ENCODE results near the gene EFCAB13. TPM values are rescaled to one million over a fixed set of nuclear protein-coding genes. Genes with fewer than 3 reads are reported as not detected.

The EFCAB13 gene
- total RNA-seq, 1 experiment from 2014 or later = 1.6 TPM

- no peak overlapping the region for H4K5ac ChIP-seq (ENCODE audit: insufficient read length, low read depth, low read length)
- no peaks in the 10 kb centered on the region for H3K23me2 ChIP-seq (ENCODE audit: insufficient read length, low read depth, low read length, poor library complexity, severe bottlenecking)
- no peak overlapping the region for H3K9ac ChIP-seq (ENCODE audit: extremely low read depth, insufficient read length, low read length)
- H2BK20ac ChIP-seq (ENCODE audit: low read depth, low read length, poor library complexity, severe bottlenecking) = no peak overlapping the region
- H3K79me2 ChIP-seq (ENCODE audit: insufficient read depth, low read length) = no peaks in the 10 kb centered on the region
- H3K4ac ChIP-seq (ENCODE audit: low read depth, low read length) = no peak overlapping the region
- H3K23ac ChIP-seq (ENCODE audit: insufficient read length, low read depth, low read length) = no peak overlapping the region
- DNase-seq = no peak
- H2BK120ac ChIP-seq (ENCODE audit: low read depth, low read length, poor library complexity, severe bottlenecking) = no peak overlapping the region
- H4K8ac ChIP-seq (replicated peaks; ENCODE audit: insufficient read length, low read depth, low read length) = no peak overlapping the region
- H3K18ac ChIP-seq (ENCODE audit: insufficient read length, low read depth, low read length) = no peak overlapping the region
- no peak overlapping the region for H3K4me2 ChIP-seq (ENCODE audit: insufficient read depth, insufficient read length, low read length)
- H3K4me3 Mint-ChIP-seq = no peak overlapping the region
- no peak overlapping the region for H4K91ac ChIP-seq (ENCODE audit: insufficient read length, low read depth, low read length)
- no peaks in the 10 kb centered on the region for H3K36me3 Mint-ChIP-seq (ENCODE audit: insufficient read depth in 1 of 3, low read depth in 3 of 3)
- peaks cover 16% of the 10 kb centered on the region; the same call in 1 of the 2 replicates for H3K4me1 ChIP-seq (ENCODE audit: insufficient read depth, low read length)
- no peak overlapping the region for H3K56ac ChIP-seq (ENCODE audit: insufficient read length, low read depth, low read length)
- no peaks in the 10 kb centered on the region for H3K9me3 Mint-ChIP-seq
- TF ChIP-seq, protein P1, sequence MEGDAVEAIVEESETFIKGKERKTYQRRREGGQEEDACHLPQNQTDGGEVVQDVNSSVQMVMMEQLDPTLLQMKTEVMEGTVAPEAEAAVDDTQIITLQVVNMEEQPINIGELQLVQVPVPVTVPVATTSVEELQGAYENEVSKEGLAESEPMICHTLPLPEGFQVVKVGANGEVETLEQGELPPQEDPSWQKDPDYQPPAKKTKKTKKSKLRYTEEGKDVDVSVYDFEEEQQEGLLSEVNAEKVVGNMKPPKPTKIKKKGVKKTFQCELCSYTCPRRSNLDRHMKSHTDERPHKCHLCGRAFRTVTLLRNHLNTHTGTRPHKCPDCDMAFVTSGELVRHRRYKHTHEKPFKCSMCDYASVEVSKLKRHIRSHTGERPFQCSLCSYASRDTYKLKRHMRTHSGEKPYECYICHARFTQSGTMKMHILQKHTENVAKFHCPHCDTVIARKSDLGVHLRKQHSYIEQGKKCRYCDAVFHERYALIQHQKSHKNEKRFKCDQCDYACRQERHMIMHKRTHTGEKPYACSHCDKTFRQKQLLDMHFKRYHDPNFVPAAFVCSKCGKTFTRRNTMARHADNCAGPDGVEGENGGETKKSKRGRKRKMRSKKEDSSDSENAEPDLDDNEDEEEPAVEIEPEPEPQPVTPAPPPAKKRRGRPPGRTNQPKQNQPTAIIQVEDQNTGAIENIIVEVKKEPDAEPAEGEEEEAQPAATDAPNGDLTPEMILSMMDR (conservative IDR thresholded peaks at IDR 0.05) = no peak
- WGBS (ENCODE audit: extremely low coverage, insufficient read length, low lambda C conversion rate) = no CpG with 5 or more reads among the region's 6 CpGs
- no peak overlapping the region for H3K27ac ChIP-seq (ENCODE audit: insufficient read length, low read depth, low read length)
- H3K27me3 ChIP-seq (ENCODE audit: insufficient read depth, low read length) = no peaks in the 10 kb centered on the region
- H2BK15ac ChIP-seq (ENCODE audit: low read depth, low read length) = no peak overlapping the region
- H2BK12ac ChIP-seq (ENCODE audit: insufficient read length, low read depth, low read length) = no peak overlapping the region
- peaks cover 6% of the 10 kb centered on the region for H3K27me3 Mint-ChIP-seq (ENCODE audit: low read depth)
- H3K14ac ChIP-seq (ENCODE audit: insufficient read depth, low read length) = no peak overlapping the region
- no peaks in the 10 kb centered on the region for H3K9me3 ChIP-seq (ENCODE audit: control insufficient read depth, low read depth, low read length)
- no peak overlapping the region for H2AK5ac ChIP-seq (ENCODE audit: insufficient read length, low read length)
- no peaks in the 10 kb centered on the region for H4K20me1 ChIP-seq (ENCODE audit: control insufficient read depth, insufficient read depth, insufficient read length)
- no peak overlapping the region for H2BK5ac ChIP-seq (ENCODE audit: insufficient read length, low read length)
- H3K27ac Mint-ChIP-seq = no peak overlapping the region
- H2AFZ ChIP-seq (ENCODE audit: low read length) = no peak overlapping the region
- H3K79me1 ChIP-seq (ENCODE audit: insufficient read depth, low read depth, low read length, poor library complexity, severe bottlenecking) = no peaks in the 10 kb centered on the region
- no peak overlapping the region for H3T11ph ChIP-seq (ENCODE audit: low read length)
- peaks cover 26 to 28% of the 10 kb centered on the region in 2 experiments for H3K4me1 Mint-ChIP-seq
Measured at GRCh38 chr17:47281216-47281615, 42.5 kb upstream of the EFCAB13 start.

Measured in H9 (cell line).